ENCODE results near the gene TSPAN31. TPM values are rescaled to one million over a fixed set of nuclear protein-coding genes. Genes with fewer than 3 reads are reported as not detected.

TSPAN31 gene
- polyA plus RNA-seq, 2 of the 4 experiments (the other 2 are of a cell fraction), result 20.6 to 51.9 TPM

- no peak for TF ChIP-seq EP300 (IDR thresholded peaks at IDR 0.05)
- no peak for TF ChIP-seq RFX5 (IDR thresholded peaks at IDR 0.05)
- no peak for TF ChIP-seq POLR2A (IDR thresholded peaks at IDR 0.05; ENCODE audit: low read length)
- TF ChIP-seq HOXA7 (CRISPR knock-in tag; IDR thresholded peaks at IDR 0.05), result no peak
- no peak for TF ChIP-seq EHF (CRISPR knock-in tag; IDR thresholded peaks at IDR 0.05)
- TF ChIP-seq PBX3 (IDR thresholded peaks at IDR 0.05), result no peak
- no peak; the same call in 1 of the 2 replicates for TF ChIP-seq FOSB (CRISPR knock-in tag; IDR thresholded peaks at IDR 0.05)
- TF ChIP-seq REST (IDR thresholded peaks at IDR 0.05), result no peak
- no peak for TF ChIP-seq ZC3H11A (IDR thresholded peaks at IDR 0.05)
Observed at GRCh38 chr12:57766464-57767304, 21.8 kb downstream of the TSPAN31 start, which contains the start of gene CYP27B1 (continued).

- Histone ChIP-seq H3K4me3 (no peak overlapping the region), H3K9me3 (no peaks in the 10 kb centered on the region), H3K4me2 (peak overlapping the region; percentile 98; the same call in 2 of the 3 replicates), H3K27ac (no peak overlapping the region), H3K4me1 (peaks cover 32% of the 10 kb centered on the region)
- TF ChIP-seq JUN (IDR thresholded peaks at IDR 0.05) (no peak), CHD2 (IDR thresholded peaks at IDR 0.05; ENCODE audit: low read length, partially characterized antibody) (no peak), PHF8 (IDR thresholded peaks at IDR 0.05; ENCODE audit: borderline replicate concordance, low read depth) (no peak), ZNF302 (CRISPR knock-in tag; IDR thresholded peaks at IDR 0.05) (no peak), NFE2L2 (conservative IDR thresholded peaks at IDR 0.05; ENCODE audit: low read length) (no peak), HDAC2 (IDR thresholded peaks at IDR 0.05) (no peak), HOXB13 (CRISPR knock-in tag; IDR thresholded peaks at IDR 0.05; ENCODE audit: low read depth) (no peak), POLR2A (IDR thresholded peaks at IDR 0.05; ENCODE audit: low read length) (no peak), ZFP36 (IDR thresholded peaks at IDR 0.05; ENCODE audit: borderline replicate concordance, partially characterized antibody) (no peak), HEYL (CRISPR knock-in tag; IDR thresholded peaks at IDR 0.05) (no peak)
- CTCF ChIA-PET, result interaction anchor here (0.7 to 8.0 kb wide), 13 partner anchors 8 to 43 kb away, joined by 3 to 117 read pairs (median 4); partner anchors contain the start of genes CDK4, MARCHF9 and TSFM
- DNase-seq (ENCODE audit: low read depth in 1 of 2, low spot score in 1 of 2) (no peak), FAIRE-seq (no peak), ATAC-seq (no peak)
- POLR2A ChIA-PET, result interaction anchor here (1.1 to 2.2 kb wide), 3 partner anchors 10 to 31 kb away, joined by 3 to 7 read pairs (median 3); partner anchors contain the start of gene TSPAN31
Observed at GRCh38 chr12:57767305-57767698, 22.5 kb downstream of the TSPAN31 start.

GRCh38 chr12:57767876-57768275 is 23.0 kb downstream of the TSPAN31 start:
- Histone ChIP-seq H3K4me3 (no peak overlapping the region), H3K4me2 (no peak overlapping the region), H3K27ac (no peak overlapping the region), H3K9me3 (no peaks in the 10 kb centered on the region), H3K4me1 (peaks cover 32% of the 10 kb centered on the region)
- ChIA-PET POLR2A (interaction anchor here (1.1 to 2.2 kb wide), 3 partner anchors 11 to 30 kb away, joined by 3 to 7 read pairs (median 3); partner anchors contain the start of gene TSPAN31), CTCF (interaction anchor here (0.7 to 8.0 kb wide), 10 partner anchors 9 to 39 kb away, joined by 3 to 117 read pairs (median 8); partner anchors contain the start of genes CDK4, MARCHF9 and TSFM)
- FAIRE-seq (no peak), ATAC-seq (no peak), DNase-seq (ENCODE audit: low read depth in 1 of 2, low spot score in 1 of 2) (no peak)
- WGBS (ENCODE audit: missing lambda C conversion rate), result 83% methylated on average over 3 of the region's 3 CpGs
- no peak for TF ChIP-seq CHD2 (IDR thresholded peaks at IDR 0.05; ENCODE audit: low read length, partially characterized antibody)
- TF ChIP-seq REST (IDR thresholded peaks at IDR 0.05), result no peak
- no peak for TF ChIP-seq KDM5A (IDR thresholded peaks at IDR 0.05)
- no peak for TF ChIP-seq POLR2A (IDR thresholded peaks at IDR 0.05; ENCODE audit: low read length)
- no peak for TF ChIP-seq CBX2 (IDR thresholded peaks at IDR 0.05; ENCODE audit: borderline replicate concordance, low read depth)
- no peak for TF ChIP-seq HOXA7 (CRISPR knock-in tag; IDR thresholded peaks at IDR 0.05)
- TF ChIP-seq BCL3 (IDR thresholded peaks at IDR 0.05), result no peak
- TF ChIP-seq FOXS1 (CRISPR knock-in tag; IDR thresholded peaks at IDR 0.05), result no peak
- no peak for TF ChIP-seq ESRRA (IDR thresholded peaks at IDR 0.05; ENCODE audit: borderline replicate concordance, low read length)
- no peak for TF ChIP-seq SMC3 (IDR thresholded peaks at IDR 0.05)
- no peak for TF ChIP-seq RARB (CRISPR knock-in tag; IDR thresholded peaks at IDR 0.05)
- TF ChIP-seq EHF (CRISPR knock-in tag; IDR thresholded peaks at IDR 0.05), result no peak

Data from A549 (cell line).